HG03469 (cell line): ENCODE results near the gene NHSL2.

Experiments used
- ATAC-seq: cut with Tn5 transposase; IDR thresholded peaks from one replicate; pipeline ENCODE4 v1.9.1; 2021; ENCODE audit warnings: mild to moderate bottlenecking, moderate library complexity, moderate number of reproducible peaks; ENCODE audit not compliant: unreplicated experiment

NHSL2 gene

GRCh38 chrX:72016881-72017783 lies 106.5 kb downstream of the NHSL2 start:
- ATAC-seq, result no peak

DNA sequence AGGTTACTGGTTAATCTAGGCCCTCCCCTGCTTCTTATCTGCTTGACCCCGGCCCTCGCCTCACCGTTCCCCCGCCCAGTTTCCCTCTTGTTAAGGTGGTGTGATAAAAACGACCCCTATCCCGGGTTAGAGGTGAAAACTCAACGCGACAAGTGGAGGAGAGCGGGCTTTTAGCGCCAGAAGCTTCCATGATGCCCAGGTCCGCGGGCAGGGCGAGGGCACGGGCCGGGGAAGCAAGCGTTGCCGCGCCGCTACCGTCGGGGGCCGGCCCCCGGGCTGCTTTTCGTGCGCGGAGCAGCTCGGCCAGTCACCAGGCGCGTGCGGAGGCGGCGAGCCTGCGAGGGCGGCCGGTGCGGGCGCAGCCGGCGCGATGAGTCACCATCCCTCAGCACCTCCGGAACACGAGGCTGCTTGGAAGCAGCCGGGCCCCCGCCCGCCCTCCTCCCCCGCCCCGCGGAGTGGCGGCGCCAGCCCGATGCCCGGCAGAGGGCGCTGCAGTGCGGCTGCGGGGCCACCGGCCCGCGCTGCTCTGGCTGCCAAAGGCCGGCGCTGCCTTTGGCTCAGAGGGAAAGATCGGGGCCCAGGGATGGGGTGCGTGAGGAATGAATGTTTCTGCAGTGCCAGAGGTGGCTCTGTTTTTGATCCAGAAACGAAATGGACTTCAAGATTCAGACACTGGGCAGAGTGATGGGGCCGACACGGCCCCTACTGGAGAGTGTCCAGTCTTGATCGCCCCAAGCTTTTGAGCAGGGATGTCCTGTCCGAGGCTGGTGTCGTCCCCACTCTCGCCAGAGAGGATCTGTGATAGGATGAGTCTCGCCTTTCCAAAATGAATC lies 107.8 kb downstream of the NHSL2 start:
- peak; percentile 65 for ATAC-seq

- no peak for ATAC-seq
Measured at GRCh38 chrX:72019487-72019886, 108.8 kb downstream of the NHSL2 start.

DNA sequence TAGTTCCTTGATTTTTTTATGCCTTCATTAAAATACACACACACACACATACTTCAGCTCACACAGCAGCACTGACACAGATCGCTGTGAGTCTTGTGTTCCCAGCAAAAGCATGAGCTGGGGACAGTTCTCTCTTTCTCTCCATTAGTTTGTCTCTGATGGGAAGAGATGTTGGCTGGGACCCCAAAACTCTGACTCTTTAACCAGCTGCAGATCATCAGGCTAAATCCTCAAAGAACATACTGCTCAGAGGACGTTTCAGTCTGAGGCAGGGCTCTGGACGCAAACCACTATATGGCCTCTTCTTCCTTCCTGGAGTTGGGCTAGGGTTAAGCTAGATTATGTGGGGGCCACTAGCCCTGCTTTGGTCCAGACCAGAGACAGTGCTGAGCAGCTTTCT lies 109.6 kb downstream of the NHSL2 start:
- no peak for ATAC-seq

DNA sequence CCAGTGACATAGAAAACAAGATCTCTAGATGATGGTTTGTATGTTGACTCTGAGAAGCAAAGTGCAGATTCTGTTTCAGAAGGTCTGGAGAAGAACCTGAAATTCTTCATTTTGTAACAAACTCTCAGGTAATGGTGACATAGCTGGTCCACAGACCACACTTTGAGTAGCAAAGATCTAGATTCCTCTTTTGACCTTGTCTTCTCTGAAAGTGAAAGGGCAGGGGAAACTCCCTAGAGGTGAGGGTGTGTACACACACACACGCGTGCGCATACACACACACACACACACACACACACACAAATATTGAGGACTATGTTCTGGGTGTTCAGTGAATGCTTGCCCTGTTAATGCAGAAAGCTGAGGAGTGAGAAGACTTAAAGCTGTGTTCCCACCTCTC lies 110.1 kb downstream of the NHSL2 start:
- ATAC-seq, result peak; percentile 78

GRCh38 chrX:72021975-72022374 lies 111.3 kb downstream of the NHSL2 start:
- no peak for ATAC-seq

GRCh38 chrX:72023071-72023470 lies 112.4 kb downstream of the NHSL2 start:
- no peak for ATAC-seq

DNA sequence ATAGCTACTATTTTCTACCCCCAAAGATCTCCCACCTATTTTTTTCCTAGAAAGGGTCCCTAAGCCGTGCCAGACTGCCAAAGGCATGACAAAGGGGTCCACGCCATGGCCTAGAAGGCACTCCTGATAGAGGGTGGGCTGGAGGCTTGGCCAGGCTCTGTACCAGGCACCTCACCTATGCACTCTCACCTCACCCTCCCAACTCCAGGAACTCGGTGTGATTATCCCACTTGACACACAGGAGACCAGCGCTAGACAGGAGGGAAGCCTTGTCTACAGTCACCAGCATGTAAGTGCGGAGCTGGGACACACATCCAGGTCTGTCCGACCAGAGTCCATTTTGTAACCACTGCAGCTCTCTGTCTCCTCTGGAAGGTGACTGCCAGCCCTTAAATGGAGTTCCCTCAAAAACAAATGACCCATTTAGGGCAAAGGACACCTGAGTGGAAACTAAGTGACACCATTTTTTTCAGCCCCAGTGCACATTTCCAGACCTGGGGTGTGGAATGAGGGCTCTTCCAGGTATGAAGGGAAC lies 114.7 kb downstream of the NHSL2 start:
- no peak for ATAC-seq

DNA sequence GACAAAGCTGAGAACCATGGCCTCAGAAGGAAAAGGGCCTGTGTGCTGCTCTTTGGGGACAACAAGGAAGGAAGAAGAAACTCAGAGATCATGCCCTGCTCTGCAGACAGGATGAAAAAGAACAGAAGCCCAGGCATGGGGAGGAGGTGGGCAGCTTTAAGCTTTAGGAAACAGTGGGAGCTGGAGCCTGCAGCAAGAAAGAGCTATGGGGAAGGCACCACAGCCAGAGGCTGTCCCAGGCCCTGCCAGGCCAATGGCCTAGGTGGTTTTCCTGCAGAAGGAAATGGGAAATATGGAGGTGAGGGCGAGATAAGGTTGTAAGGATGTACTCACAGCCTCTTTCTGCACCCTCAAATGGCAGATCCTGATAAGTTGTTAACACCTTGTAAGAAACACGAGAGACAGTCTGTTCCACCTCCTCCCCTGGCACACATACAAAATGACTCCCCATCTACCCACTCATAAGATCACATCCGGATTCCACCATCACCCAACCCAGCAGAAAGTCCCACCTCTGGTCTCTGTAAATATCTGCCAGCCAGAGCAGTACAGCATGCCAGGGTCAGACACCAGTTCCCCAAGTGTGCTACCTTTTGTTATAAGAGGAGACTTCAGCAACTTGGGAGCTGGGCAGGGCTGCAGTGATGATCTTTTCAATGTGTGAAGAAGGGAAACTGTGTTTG lies 115.8 kb downstream of the NHSL2 start:
- ATAC-seq, result no peak

- no peak for ATAC-seq
Measured at GRCh38 chrX:72027024-72027913, 116.6 kb downstream of the NHSL2 start.

GRCh38 chrX:72027914-72028307 lies 117.3 kb downstream of the NHSL2 start:
- ATAC-seq, result no peak

GRCh38 chrX:72028701-72029470 lies 118.2 kb downstream of the NHSL2 start:
- ATAC-seq, result no peak

DNA sequence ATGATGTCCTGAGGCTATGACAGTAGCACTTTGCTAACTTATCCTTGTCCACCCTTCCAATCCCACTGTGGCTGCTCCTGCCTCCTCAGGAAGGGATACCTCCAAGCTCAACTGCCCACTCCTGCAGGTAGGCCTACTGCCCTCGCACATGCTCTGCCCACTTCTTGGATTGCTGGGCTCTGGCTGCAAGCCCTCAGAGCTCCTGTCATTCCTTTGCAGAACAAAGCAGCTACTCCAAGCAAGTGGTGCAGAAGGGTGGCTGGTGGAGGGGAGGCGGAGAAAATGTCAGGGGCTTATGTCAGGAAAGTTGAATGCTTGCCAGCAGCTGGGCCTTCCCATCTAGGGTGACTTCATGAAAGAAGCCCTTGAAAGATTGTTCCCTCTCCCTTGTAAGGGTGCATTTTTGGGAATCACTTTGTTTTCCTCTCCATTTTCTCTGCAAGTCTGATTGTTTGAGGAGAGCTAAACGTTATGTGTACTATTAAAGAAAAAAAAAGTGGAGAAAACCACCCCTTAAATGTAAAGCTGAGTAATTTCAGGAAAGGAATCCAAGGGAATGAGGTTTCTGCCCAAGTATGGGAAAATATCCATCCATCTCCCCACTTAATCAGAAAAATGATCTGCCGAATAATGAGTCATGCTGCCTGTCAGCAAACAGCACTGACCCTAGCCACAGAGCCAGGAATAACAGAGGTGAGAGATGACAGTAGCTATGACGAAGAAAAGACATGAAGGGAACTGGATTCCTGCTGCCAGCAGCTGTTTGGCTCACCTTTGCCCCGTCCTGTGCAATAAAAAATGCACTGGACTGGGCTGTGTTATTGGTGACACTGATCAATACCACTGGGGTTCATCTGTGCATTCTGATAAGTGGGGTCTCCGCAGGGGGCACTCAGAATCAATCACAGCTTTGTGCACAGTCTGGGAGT lies 119.1 kb downstream of the NHSL2 start:
- ATAC-seq, result no peak

- no peak for ATAC-seq
Measured at GRCh38 chrX:72030431-72030830, 119.8 kb downstream of the NHSL2 start.

DNA sequence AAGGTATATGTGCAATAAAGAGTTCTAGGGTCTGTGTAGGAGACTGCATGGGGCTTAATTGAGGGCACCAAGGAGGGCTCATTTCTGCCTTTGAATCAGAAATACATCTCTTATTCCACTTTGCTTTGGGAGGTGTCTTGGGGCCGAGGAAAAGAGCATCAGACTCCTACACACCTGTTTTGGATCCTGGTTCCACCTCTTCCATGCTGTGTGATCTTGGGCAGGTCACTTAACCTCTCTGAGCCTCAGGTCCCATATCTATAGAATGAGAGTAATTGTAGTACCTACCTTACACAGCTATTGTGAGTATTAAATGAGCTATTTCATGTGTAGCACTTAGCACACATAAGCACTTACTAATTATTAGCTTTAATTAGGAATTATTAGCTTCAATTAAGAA lies 120.5 kb downstream of the NHSL2 start:
- no peak for ATAC-seq

DNA sequence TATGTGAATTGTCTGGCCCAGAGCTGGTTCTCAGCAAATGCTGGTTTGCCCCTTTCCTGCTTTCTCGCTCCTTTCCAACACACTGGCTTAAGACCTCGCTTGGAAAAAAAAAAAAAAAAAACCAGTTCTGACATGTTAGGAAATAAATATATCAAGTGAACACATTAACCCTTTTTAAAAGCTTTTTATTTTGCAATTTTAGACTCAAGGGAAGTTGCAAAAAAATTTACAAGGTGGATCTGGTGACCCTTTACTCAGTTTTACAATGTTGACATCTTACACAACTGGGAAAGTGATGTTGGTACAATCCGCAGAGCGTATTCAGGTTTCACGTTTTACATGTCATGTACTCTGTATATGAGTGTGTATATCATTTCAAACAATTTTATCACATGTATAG lies 121.0 kb downstream of the NHSL2 start:
- ATAC-seq, result no peak

- no peak for ATAC-seq
Measured at GRCh38 chrX:72037601-72038000, 127.0 kb downstream of the NHSL2 start.

GRCh38 chrX:72038016-72038415 lies 127.4 kb downstream of the NHSL2 start:
- ATAC-seq, result no peak
